HG02678 (cell line): Measurements from ENCODE around the gene HLA-C.
A peak's percentile ranks its signal among the peaks of the same experiment; 100 is the strongest.
"Not testable (repeated sequence)": the region's sequence is repeated elsewhere in the genome, so short reads cannot be mapped to it uniquely, and the experiment has no call there.

Experiments used
- ATAC-seq: cut with Tn5 transposase; IDR thresholded peaks from one replicate; pipeline ENCODE4 v1.9.1; 2021; ENCODE audit warnings: mild to moderate bottlenecking, moderate library complexity; ENCODE audit not compliant: unreplicated experiment

The HLA-C gene

DNA sequence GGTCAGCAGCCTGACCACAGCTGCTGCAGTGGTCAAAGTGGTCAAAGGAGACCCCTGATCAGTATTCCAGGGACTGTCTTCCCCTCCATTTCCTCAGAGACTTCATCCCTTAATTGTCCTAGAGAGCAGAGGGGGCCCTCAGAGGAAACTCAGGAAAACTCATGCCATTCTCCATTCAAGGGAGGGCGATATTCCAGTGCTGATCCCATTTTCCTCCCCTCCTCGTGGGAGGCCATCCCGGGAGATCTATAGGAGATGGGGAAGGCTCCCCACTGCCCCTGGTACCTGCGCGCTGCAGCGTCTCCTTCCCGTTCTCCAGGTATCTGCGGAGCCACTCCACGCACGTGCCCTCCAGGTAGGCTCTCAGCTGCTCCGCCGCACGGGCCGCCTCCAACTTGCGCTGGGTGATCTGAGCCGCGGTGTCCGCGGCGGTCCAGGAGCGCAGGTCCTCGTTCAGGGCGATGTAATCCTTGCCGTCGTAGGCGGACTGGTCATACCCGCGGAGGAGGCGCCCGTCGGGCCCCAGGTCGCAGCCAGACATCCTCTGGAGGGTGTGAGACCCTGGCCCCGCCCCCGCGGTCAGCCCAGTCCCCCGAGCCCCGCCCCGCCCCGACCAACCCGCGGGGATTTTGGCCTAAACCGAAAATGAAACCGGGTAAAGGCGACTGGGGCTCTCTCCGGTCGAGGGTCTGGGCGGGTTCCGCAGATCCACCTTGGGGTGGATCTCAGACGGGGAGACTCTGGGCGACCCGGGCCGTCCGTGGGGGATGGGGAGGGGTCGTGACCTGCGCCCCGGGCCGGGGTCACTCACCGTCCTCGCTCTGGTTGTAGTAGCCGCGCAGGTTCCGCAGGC lies 878 bp downstream of the HLA-C start:
- ATAC-seq: peak; percentile 35

DNA sequence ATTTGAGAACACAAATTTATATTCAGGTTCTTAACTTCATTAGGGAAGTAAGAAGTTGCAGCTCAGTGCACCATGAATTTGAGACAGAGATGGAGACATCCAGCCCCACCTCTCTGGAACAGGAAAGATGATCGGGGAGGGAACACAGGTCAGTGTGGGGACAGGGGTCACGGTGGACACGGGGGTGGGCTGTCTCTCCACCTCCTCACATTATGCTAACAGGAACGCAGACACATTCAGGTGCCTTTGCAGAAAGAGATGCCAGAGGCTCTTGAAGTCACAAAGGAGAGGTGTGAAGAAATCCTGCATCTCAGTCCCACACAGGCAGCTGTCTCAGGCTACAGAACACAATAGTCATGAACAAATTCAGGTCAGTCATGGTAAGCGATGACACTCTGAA lies 3.1 kb downstream of the HLA-C start:
- no peak for ATAC-seq

DNA sequence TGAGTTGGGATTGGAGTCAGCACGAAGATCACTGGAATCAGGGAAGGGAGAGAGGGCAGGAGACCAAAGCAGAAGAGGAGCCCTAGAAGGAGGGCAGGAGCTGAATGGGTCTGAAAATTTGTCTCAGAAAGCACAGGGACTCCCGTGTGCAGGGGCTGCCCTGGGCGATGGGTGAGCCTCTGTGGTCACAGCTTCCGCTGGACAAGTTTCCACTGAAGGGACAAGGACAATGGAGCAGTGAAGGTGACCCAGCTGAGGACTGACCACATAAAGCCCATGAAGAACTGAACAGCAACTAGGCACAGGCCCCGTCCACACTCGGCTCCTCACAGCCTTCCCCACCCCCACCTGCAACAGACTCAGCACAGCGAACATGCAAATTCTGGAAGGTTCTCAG lies 3.5 kb downstream of the HLA-C start:
- no peak for ATAC-seq

DNA sequence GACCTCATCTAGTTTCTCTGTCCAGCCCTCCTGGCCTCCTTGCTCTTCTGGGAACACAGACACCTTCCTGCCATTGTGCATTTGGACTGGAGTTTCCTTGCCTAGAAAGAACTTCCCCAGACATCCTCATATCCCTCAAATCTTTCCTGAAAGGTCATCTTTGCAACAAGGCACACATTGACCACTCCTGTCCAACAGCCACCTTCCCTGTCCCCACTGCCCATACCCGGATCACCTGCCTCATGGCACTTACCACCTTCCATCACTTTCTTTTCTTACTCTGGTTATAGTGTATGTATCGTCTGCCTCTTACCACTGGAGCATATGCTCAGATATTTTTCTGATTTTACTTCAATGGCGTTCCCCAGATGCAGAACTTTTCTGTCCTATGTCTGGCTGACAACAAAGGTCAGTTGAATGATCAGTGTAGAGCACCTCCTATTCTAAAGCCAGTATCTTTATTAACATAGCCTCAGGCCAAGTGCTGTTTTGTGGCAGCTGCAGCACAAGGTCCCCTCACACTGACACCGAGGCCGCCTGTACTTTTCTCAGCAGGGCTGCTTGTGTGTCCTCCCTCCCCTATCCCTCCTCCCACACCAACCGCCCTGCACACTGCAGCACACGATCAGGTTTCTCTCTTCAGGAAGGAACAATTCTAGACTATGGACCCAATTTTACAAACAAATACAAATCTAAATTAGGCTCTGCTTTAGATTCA lies 4.1 kb downstream of the HLA-C start:
- no peak for ATAC-seq

DNA sequence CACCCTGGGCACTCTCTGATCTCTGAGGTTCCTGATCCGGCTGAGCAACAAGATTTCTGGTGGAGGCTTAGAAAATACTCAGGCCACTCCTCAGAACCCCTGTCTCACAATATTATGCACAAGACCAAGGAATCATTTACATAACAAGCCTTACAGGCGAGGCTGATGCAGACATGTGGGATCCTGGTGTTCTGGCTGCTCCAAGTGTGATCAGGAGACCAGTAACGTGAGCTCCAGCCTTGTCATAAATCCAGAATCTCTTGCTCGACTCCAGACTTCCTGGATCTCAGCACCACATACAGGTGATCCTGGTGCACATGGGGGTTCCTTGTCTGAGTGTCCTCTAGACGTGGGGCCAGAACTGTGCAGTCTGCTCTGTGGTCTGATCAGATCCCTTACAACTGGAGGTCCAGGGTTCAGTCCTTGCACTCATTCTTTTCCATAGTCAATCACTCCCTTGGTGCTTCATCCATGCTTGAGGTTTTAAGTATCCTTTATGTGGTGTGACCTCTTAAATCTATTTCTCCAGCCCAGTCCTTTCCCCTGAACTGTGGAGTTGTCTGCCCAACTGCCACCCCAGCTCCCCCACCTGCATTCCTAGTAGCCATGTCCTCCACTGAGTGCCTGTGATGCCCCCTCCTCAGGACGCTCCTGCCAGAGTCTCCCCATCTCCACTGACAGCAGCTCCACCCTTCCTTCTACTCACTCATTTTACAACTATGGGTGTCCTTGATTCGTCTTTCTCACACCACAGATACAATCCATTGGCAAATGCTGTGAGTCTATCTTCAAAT lies 5.1 kb downstream of the HLA-C start:
- ATAC-seq: no peak

DNA sequence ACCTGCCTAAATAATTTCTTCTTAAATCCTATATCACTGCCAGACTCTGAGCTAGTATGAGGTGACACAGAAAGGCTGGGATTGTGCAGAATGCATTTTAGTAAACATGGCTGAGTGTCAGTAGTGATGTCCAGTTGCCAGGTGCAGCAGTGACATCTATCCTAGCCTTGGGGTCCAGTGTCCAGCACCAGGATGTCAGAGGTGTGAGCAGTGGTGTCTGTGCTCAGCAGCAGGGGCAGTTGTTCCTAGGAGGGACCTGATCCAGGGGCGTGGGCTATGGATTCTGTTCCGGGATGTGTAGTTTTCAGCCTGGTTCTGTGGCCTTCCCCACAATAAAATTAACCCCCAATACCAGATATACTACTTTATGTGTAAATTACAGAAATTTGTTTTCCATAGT lies 6.0 kb downstream of the HLA-C start:
- ATAC-seq: no peak

DNA sequence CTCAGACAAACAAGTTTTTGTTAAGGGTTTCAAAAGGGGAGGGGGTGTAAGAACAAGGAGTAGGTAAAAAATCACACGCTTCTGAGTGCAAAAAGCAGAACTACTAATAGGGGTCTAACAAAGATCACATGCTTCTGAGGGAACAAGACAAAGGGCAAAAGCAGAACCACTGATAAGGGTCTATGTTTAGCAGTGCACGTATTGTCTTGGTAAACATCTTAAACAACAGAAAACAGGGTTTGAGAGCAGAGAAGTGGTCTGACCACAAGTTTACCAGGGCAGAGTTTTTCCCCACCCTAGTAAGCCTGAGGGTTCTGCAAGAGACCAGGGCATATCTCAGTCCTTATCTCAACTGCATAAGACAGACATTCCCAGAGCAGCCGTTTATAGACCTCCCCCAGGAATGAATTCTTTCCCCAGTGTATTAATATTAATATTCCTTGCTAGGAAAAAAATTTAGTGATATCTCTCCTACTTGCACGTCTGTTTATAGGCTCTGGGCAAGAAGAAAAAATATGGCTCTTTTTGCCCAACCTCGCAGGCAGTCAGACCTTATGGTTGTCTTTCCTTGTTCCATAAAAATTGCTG lies 8.5 kb downstream of the HLA-C start:
- ATAC-seq: not testable (repeated sequence)

DNA sequence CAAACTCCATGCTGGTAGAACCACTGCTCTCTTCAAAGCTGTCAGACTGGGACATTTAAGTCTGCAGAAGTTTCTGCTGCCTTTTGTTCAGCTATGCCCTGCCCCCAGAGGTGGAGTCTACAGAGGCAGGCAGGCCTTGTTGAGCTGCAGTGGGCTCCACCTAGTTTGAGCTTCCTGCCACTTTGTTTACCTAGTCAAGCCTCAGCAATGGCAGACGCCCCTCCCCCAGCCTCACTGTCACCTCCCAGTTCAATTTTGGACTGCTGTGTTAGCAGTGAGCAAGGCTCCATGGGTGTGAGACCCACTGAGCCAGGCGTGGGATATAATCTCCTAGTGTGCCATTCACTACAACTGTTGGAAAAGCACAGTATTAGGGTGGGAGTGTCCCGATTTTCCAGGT lies 11.9 kb downstream of the HLA-C start:
- ATAC-seq: not testable (repeated sequence)

DNA sequence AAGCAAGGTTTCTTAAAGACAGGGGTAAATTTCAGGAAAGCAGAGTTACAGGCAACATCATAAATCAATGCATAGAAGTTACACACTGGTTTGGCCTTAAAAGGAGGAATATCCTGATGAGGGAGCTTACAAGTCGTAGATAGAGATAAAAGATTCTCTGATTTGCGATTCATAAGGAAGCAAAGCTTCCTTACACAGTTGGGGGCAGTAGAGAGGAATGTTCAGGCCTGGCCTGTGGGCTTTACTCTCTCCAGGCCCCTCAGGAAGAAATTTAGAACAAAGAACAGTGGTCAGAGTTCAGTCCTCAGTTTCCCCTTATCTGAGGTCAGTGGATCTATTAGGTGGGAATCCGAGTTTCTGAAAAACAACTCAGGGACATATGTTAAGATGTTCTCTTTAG lies 19.3 kb downstream of the HLA-C start:
- no peak for ATAC-seq

DNA sequence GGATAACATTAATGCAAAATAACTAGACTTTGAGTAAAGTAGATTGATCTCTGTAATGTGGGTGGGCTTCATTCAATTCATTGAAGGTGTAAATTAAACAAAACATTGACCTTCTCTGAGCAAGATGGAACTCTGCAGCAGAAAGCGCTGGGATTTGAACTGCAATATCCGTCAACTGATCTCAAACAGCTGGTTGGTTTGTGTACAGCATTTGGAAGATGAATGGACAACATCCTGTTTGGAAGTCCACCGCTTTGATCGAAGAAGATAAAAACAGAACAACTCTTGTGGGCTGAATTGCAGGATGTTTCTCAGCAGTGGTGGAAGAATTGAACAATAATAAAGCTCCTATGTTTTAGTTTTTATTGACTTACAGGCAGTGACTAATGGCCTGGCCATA lies 20.6 kb downstream of the HLA-C start:
- no peak for ATAC-seq

DNA sequence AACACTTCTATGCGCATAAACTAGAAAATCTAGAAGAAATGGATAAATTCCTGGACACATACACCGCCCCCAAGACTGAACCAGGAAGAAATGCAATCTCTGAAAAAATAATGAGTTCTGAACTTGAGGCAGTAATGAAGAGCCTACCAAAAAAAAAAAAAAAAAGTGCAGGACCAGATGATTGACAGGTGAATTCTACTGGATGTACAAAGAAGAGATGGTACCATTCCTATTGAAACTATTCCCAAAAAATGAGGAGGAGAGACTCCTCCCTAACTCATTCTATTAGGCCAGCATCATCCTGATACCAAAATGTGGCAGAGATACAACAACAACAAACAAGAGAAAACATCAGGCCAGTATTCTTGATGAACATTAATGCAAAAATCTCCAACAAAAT lies 22.7 kb downstream of the HLA-C start:
- ATAC-seq: no peak

DNA sequence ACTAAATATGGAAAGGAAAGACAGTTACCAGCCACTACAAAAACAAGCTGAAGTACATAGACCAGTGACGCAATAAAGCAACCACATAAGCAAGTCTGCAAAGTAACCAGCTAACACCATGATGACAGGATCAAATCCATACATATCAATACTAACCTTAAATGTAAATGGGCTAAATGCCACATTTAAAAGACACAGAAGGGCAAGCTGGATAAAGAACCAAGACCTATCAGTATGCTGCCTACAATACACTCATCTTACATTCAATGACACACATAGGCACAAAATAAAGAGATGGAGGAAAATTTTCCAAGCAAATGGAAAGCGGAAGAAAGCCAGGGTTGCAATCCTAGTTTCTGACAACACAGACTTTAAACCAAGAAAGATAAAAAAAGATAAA lies 24.1 kb downstream of the HLA-C start:
- no peak for ATAC-seq

DNA sequence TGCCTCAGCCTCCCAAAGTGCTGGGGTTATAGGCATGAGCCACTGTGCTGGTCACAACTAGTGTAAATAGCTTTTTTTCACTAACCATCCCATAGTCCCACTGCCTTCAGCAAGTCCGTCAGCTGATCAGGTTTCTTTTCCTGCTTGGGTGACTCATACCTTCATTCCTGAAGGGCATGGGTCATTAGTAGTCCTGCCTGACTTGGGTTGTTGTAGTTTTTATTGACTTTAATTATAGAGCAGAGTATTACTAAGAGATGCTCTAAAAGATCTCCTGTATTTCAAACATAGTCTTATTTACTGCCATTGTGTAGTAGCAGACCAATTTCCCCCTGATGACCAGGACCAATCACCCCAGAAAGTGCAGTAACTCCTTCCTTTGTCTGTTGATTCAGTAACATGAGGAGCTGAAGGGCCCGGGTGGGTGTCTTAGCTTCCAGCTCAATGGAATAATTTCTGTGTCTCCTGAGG lies 25.8 kb downstream of the HLA-C start:
- ATAC-seq: no peak

DNA sequence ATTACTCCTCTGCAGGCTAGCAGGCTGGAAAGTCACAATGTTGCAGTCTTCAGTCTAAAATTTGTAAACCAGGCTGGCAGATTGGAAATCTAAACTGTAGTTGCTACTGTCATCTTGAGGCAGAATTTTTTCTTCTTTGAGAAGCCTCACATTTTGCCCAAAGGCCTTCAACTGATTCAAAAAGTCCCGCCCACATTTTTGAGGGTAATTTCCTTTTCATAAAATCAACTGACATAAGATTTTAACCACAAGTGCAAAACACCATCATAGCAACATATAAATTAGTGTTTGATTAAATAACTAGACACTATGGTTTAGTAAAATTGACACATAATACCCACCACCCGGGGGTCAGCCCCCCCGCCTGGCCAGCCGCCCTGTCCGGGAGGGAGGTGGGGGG lies 28.4 kb downstream of the HLA-C start:
- no peak for ATAC-seq

DNA sequence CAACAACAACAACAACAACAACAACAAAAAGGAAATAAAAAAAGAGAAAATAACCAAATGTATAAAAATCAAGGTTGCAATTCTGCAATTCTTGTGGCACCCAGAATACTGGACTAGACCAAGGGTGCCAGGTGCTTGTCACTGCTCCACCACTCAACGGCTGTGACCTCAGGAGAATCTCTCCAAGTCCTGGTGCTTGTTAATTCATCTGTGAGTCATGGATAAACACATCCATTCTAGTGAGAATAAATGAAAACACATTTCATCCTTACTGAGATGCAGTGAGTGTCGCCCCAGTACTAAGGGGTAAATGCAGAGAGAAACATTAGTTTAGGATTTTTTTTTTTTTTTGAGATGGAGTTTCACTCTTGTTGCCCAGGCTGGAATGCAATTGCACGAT lies 32.0 kb downstream of the HLA-C start:
- ATAC-seq: no peak

DNA sequence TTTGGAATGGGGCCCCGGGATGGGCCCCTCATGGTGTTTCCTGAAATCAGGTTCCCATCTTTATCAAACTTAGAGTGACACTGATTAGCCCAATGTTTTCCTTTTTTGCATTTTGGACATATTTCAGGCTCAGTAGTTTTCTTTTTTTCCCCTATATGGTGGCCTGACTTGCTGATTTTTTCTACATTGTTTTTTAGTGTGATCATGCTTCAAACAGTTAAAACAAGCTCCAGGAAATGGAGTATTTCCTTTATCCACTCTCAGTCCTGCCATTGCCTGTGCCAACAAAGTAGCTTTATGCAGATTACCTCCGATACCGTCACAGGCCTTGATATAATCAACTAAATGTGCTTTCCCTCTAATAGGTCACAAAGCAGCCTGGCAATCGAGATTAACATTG lies 37.8 kb downstream of the HLA-C start:
- ATAC-seq: not testable (repeated sequence)

DNA sequence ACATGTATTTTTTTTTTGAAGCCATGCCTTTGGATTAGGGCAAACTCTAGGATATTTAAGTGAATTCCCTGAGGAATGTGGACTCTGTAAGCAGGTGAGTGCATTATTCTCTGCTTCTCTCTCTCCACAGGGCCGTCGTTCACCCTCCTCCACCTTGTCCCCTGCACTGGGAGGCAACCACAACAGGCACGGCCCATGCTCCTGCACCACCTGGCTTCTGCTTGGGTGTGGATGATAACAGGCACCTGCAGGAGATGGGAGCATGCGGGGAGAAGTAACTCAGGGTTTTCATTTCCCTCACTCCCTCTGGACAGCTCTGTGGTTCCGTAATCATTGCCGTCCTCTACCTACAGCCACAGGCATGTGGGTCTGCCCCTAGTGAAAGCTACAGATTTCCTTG lies 43.4 kb downstream of the HLA-C start:
- ATAC-seq: no peak

DNA sequence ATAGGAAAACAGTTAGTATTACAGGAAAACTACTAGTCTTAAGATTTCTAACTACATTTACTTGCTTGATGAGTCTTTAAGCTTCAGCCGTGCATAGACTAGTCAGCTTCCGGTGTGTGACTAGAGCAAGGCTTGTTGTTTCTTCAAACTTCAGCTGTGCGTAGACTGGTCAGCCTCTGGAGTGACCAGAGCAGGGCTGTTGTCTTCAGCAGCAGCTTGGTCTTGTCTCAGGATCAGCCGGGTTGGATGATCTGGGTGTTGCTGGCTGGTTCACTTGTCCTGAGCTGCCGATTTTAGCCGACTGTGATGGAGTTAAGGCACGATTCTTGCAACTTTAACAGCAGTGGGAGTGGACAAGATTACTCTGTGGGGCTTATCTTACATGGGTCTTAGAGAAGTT lies 44.7 kb downstream of the HLA-C start:
- no peak for ATAC-seq

DNA sequence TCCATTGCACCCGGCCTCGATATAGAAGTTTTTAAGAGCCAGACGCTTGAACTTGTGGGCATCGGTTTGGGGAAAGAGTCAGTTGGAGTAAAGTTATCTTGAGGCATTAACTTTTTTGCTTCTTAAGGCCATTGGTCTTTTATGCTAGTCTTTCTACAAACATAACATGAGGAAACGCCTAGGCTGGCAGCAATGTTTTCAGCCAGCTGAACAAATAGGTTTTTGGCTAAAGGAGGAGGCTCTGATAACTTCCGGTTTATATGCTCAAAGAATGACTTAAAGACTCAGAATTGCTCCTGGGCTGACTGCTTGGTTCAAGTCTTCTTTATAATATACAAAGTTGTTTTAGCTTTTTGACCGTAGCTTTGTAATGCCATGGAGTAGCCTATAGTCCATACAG lies 46.2 kb downstream of the HLA-C start:
- no peak for ATAC-seq

DNA sequence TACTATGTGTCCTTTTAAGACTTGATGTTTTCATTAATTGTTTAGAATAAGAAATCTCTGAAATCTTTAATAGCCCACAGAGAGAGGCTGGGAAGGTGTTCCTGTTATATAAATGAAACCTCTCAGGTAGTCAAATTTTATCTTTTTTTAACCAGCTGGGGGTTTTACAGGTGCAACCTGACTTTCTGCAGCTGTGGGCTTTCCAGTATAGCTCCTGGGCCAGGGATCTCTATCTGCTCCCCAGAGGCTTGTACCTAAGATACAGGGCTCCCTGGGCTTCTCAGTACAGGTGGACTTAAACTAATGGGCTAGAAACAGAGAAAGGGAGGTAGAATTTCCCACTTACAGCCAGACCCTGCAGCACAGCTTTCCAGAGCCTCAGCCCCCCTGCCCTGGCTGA lies 49.4 kb downstream of the HLA-C start:
- no peak for ATAC-seq
